Calu3 (cell line): ENCODE results near the gene HS3ST3B1. TPM values are rescaled to one million over a fixed set of nuclear protein-coding genes. Genes with fewer than 3 reads are reported as not detected.

Experiments used
- BruUV-seq: library from RNA; stranded (reverse); fragments of 400-500 nt; replicated peaks from 2 replicates; lab custom pipeline; 2021; lab: Mats Ljungman, UMichigan
- CTCF ChIA-PET: fragments of 300-600 bp; sonication (Branson Sonifier 250); formaldehyde crosslinking; loops from one replicate; lab custom pipeline; 2022; ENCODE audit warnings: antibody characterized with exemption; lab: Charles Lee
- DNase-seq: peaks from one replicate; pipeline ENCODE4 v3.0.0; 2022
- H3K27ac Mint-ChIP-seq: one replicate; pipeline ENCODE4 v1.8.0; 2022; ENCODE audit warnings: mixed read lengths; ENCODE audit not compliant: unreplicated experiment
- H3K27me3 Mint-ChIP-seq: one replicate; pipeline ENCODE4 v1.8.0; 2022; ENCODE audit warnings: mixed read lengths; ENCODE audit not compliant: unreplicated experiment
- H3K36me3 Mint-ChIP-seq: one replicate; pipeline ENCODE4 v1.8.0; 2022; ENCODE audit warnings: mild to moderate bottlenecking, moderate library complexity, mixed read lengths; ENCODE audit not compliant: insufficient read depth, unreplicated experiment
- H3K4me1 Mint-ChIP-seq: one replicate; pipeline ENCODE4 v1.8.0; 2022; ENCODE audit warnings: mild to moderate bottlenecking, low read depth, mixed read lengths; ENCODE audit not compliant: unreplicated experiment
- H3K4me3 Mint-ChIP-seq: one replicate; pipeline ENCODE4 v1.8.0; 2022; ENCODE audit warnings: mild to moderate bottlenecking, low read depth, moderate library complexity, mixed read lengths; ENCODE audit not compliant: unreplicated experiment
- H3K9me3 Mint-ChIP-seq: one replicate; pipeline ENCODE4 v1.8.0; 2022; ENCODE audit warnings: low read depth, mixed read lengths; ENCODE audit not compliant: unreplicated experiment
- CTCF ChIP-seq: fragments of 200-600 bp; IDR thresholded peaks from one replicate; pipeline ENCODE4 v1.8.0; 2022; ENCODE audit warnings: antibody characterized with exemption; ENCODE audit not compliant: unreplicated experiment
- intact Hi-C: fragments of 100-400 bp; cut with micrococcal nuclease; formaldehyde crosslinking; loops from one replicate; pipeline ENCODE4 v1.10.0; 2022; ENCODE audit not compliant: unreplicated experiment
- total RNA-seq: library from RNA; stranded (reverse); gene quantifications from 2 replicates; pipeline ENCODE4 v1.2.3, GENCODE V29; 2022

The HS3ST3B1 gene
- total RNA-seq, 1 experiment from 2014 or later, result 0.80 TPM

GRCh38 chr17:14351493-14351892 is 50.6 kb downstream of the HS3ST3B1 start:
- TF ChIP-seq CTCF, result no peak
- Mint-ChIP-seq H3K27me3 (no peaks in the 10 kb centered on the region), H3K27ac (no peak overlapping the region), H3K36me3 (no peaks in the 10 kb centered on the region), H3K9me3 (peaks cover 3% of the 10 kb centered on the region), H3K4me1 (no peaks in the 10 kb centered on the region), H3K4me3 (no peak overlapping the region)
- CTCF ChIA-PET, result no interaction called here
- BruUV-seq, result no TSS peak
- intact Hi-C loops, result no loop called here
- DNase-seq, result no peak

GRCh38 chr17:14352136-14352535 is 51.3 kb downstream of the HS3ST3B1 start:
- H3K27me3 Mint-ChIP-seq, result no peaks in the 10 kb centered on the region

GRCh38 chr17:14353861-14354474 is 53.1 kb downstream of the HS3ST3B1 start:
- no peak for TF ChIP-seq CTCF
- Mint-ChIP-seq H3K36me3 (no peaks in the 10 kb centered on the region), H3K4me1 (no peaks in the 10 kb centered on the region), H3K9me3 (peaks cover 3% of the 10 kb centered on the region), H3K4me3 (no peak overlapping the region), H3K27me3 (no peaks in the 10 kb centered on the region), H3K27ac (no peak overlapping the region)
- CTCF ChIA-PET, result no interaction called here
- intact Hi-C loops, result no loop called here
- no peak for DNase-seq
- BruUV-seq, result no TSS peak

More at GRCh38 chr17:14352136-14352535, 51.3 kb downstream of the HS3ST3B1 start:
- BruUV-seq, result no TSS peak
- intact Hi-C loops, result no loop called here
- CTCF ChIA-PET, result no interaction called here
- no peaks in the 10 kb centered on the region for H3K36me3 Mint-ChIP-seq
- TF ChIP-seq CTCF, result no peak
- H3K4me3 Mint-ChIP-seq, result no peak overlapping the region
- no peak overlapping the region for H3K27ac Mint-ChIP-seq
- H3K4me1 Mint-ChIP-seq, result no peaks in the 10 kb centered on the region
- no peak for DNase-seq
- peaks cover 3% of the 10 kb centered on the region for H3K9me3 Mint-ChIP-seq

GRCh38 chr17:14354807-14355206 is 53.9 kb downstream of the HS3ST3B1 start:
- Mint-ChIP-seq H3K27me3 (no peaks in the 10 kb centered on the region), H3K4me3 (no peak overlapping the region), H3K36me3 (no peaks in the 10 kb centered on the region), H3K9me3 (peaks cover 6% of the 10 kb centered on the region), H3K27ac (no peak overlapping the region), H3K4me1 (no peaks in the 10 kb centered on the region)
- CTCF ChIA-PET, result no interaction called here
- intact Hi-C loops, result no loop called here
- DNase-seq, result no peak
- no TSS peak for BruUV-seq
- no peak for TF ChIP-seq CTCF
